Islet precursor cell (in vitro differentiated cells): ENCODE results near the gene GINM1.
A peak's percentile ranks its signal among the peaks of the same experiment; 100 is the strongest.

Experiments used
- DNase-seq: peaks from one replicate; pipeline ENCODE4 v3.0.0-alpha.2; 2018

The GINM1 gene

DNA sequence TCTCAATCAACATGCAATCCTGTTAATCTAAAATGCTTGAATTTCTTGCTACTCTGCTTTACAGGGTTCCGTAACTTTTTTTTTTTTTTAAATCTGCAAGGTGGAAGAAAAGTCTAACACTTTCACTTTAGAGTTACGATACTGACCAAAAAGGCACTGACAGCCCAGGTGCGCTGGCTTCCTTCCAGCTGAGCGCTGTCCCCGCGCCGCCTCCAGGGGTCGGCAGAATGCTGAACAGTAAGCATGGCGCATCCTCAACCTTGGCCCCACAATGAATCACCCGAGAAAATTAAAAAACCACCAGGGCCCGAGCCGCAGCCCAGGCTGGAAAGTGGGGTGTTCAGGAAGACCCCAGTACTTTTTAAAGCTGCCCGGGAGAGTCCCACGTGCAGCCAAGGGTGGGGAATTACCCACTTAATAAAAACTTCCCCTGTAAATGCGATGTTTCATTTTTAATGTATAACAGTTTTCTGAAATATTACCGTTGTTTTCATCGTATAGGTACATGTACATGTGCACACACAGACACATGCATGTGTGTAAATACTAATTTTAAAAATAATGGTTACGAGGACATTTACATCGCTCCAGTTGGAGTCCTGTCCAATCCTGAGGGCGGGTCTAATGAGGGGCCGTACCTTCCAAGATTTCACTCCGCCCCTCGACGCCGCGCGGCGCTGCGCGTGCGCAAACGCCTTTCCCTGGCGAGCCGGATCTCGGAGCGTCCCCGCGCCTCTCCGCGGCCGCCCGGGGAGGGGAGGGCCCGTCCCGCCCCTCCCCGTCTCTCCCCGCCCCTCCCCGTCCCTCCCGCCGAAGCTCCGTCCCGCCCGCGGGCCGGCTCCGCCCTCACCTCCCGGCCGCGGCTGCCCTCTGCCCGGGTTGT is at the start of gene GINM1:
TSS of gene GINM1 (plus strand) at position 849 of the 883 bp plus-strand sequence. CDS start 40 bp downstream, outside the sequence.
- peak; percentile 97 for DNase-seq

DNA sequence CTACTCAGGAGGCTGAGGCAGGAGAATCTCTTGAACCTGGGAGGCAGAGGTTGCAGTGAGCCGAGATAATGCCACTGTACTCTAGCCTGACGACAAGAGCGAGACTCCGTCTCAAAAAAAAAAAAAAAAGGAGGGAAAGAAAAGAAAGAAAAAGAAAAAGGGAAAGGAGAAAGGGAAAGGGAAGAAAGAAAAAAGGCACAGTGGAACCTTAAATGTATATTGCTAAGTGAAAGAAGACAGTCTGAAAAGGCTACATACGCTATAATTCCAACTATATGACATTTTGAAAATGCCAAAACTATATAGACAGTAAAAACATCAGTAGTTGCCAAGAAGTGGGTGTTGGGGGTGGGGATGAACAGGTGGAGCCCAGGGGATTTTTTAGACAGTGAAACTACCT is 36.5 kb upstream of the GINM1 start:
- DNase-seq = no peak

GRCh38 chr6:149534742-149535141 is 31.4 kb upstream of the GINM1 start:
- DNase-seq = no peak

- DNase-seq = no peak
Observed at GRCh38 chr6:149541139-149541538, 25.0 kb upstream of the GINM1 start.

GRCh38 chr6:149544646-149545257 is 21.4 kb upstream of the GINM1 start:
- no peak for DNase-seq

DNA sequence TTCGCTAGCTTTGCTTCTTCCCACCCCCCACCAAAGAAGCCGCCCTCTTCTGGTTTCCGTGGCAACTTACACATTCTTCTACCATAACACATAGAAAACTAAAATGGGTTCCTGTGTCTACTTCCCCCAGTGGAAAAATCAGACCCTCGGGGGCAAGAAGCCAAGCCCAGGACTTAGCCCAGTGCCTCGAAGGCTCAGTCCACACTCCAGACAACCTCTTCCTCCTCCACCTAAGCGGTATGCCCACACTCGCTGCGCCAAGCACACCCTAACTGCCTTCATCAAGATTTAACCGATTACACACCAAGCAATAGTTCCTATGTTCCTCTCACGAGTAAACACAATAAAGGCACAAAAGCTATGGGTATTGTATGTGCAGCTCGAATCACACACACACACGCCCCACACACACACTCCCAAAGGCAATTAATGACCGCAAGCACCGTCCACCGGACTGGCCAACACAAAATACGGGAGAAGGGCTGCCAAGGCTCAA is 20.9 kb upstream of the GINM1 start:
- peak; percentile 72 for DNase-seq

DNA sequence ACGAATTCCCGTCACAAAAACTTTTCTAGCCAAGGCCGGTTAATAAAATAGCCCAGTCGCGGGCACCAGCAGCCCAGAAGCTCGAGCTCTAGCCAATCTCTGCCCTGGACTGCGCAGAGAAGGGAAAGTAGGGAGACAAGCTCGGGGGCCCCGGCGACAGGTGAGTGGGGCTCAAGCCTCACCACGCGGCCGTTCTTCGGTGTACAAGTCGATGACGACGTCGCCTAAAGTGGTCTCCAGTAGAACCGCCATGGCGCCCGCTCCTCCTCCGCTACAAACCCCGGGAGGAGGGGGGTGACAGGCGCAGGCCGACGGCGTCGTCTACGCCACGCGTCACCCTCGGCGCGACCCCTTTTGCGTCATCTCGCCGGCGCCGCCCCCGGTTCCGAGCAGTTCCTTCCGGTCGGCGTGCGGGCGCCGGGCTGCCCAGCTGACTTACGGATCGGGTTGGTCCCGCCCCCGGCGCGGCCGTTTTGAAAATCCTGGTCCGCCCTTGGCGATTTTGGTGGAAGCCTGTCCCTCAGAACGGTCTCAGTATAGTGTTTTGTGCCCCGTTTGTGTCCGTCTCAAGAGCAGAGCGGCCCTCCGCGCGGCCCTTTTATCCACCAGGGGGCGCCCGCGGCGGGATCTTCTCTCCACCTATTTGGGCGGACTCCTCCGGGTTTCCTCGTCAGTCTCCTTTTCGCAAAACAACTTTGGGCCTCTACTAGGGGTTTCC is 20.3 kb upstream of the GINM1 start, which contains the start of gene PPIL4:
TSS of gene PPIL4 (minus strand) at position 290 of the 718 bp plus-strand sequence. CDS start at position 252, 38 bp downstream.
- DNase-seq = peak; percentile 96

DNA sequence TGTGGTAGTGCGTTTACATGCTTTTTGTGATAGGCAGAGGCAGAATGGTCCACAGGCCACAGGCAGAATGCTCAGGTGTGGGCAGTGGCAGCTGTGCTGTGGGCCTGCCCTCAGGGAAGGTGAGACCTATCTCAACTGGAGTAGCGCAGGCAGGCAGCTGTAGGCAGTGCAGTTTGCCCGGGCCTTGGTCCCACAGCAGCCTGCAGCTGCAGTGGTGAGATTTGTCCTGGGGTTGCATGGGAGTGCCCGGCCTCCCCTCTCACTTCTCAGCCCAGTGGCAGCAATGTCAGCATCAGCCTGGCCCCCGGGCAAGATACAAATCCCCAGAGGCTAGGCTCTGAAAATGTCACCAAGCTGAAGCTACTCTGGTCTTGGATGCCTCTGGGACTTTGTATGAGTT is 14.3 kb upstream of the GINM1 start:
- DNase-seq = no peak

GRCh38 chr6:149558029-149558428 is 8.1 kb upstream of the GINM1 start:
- DNase-seq = no peak

DNA sequence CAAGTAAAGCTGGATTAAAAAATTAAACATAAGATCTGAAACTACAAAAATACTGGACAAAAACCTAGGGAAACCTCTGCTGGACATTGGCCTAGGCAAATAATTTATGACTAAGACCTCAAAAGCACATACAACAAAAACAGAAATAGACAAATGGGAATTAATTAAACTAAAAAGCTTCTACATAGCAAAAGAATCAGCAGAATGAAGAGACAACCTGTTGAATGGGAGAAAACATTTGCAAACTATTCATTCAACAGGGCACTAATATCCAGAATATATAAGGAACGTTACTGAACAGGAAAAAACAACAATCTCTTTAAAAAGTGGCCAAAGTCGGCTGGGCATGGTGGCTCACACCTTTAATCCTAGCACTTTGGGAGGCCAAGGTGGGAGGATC is 6.8 kb upstream of the GINM1 start:
- DNase-seq = no peak

GRCh38 chr6:149560736-149561135 is 5.4 kb upstream of the GINM1 start:
- DNase-seq = peak; percentile 62

DNA sequence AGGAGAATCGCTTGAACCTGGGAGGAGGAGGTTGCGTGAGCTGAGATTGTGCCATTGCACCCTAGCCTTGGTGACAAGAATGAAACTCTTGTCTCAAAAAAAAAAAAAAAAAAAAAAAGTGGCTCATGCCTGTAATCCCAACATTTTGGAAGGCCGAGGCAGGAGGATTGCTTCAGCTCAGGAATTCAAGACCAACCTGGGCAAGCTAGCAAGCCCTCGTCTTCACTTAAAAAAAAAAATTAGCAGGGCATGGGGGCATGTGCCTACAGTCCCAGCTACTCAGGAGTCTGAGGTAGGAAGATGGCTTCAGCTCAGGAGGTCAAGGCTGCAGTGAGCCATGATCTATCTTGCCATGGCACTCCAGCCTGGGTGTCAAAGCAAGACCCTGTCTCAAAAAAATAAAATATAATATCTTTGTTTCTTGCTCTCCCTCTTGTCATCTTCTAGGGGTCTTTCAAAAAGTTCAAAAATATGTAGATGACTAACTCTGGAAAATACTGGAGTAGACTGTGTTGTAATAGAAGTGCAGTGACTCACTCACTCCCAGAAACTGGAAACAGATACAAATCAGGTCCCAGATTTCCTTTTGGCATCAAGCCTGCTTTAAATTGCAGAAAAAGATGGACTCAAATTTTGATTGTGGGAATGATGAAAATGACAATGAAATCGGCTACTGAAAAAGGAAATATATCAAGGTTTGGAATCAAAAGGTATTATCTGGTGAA is 2.8 kb upstream of the GINM1 start:
- no peak for DNase-seq

- DNase-seq = no peak
Observed at GRCh38 chr6:149563928-149564325, 2.2 kb upstream of the GINM1 start.

- peak; percentile 78 for DNase-seq
Observed at GRCh38 chr6:149566410-149567193, 427 bp downstream of the GINM1 start.

GRCh38 chr6:149567194-149567586 is 1.0 kb downstream of the GINM1 start:
- no peak for DNase-seq

- DNase-seq = no peak
Observed at GRCh38 chr6:149567945-149568585, 1.9 kb downstream of the GINM1 start.

- no peak for DNase-seq
Observed at GRCh38 chr6:149580880-149581279, 14.7 kb downstream of the GINM1 start.

DNA sequence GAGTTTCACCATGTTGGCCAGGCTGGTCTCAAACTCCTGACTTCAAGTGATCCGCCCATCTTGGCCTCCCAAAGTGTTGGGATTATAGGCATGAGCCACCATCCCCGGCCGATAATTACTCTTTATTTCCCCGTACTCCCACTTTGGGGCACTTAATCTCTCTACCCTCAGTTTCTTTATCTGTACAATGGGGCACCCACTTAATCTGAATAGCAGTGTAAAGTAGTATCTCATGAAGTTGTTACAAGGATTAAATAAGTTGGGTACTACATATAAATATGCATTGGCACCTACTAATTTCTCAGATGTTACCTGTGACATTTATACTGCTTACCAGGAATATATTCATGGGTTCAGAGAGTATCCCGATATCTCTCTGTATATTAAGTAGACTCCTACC is 15.2 kb downstream of the GINM1 start:
- no peak for DNase-seq

DNA sequence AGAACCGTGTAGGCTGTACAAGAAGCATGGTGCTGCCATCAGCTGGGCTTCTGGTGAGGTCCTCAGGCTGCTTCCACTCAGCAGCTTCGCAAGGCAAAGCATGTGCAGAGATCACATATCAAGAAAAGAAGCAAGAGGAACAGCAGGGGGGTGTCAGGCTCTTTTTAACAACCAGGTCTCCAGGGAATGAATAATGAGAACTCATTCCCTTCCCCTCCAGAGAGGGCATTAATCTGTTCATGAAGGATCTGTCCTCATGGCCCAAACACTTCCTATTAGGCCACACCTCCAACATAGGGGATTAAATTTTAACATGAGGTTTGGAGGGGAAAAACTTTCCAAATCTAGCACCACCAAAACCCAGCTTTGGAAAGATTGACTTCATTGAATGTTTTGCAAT is 20.0 kb downstream of the GINM1 start:
- no peak for DNase-seq

DNA sequence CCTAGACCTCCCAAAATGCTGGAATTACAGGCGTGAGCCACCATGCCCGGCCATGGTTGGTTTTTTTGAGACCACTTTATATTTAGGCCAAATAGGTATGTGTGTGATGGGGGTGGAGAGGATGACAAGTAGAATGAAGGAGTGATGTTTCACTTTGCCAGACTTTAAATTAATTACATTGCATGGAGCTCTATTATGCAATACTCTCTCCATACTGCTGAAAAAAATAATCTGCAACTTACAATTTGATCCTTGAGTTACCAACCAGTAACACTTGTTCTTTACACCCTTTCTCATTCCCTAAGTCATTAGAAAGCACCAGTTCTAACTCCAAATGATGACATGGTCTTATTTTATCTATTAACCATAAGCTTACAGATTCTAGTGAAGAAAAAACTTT is 26.8 kb downstream of the GINM1 start:
- DNase-seq = no peak

- no peak for DNase-seq
Observed at GRCh38 chr6:149593408-149593807, 27.2 kb downstream of the GINM1 start.
